Osteoblast (primary cell): ENCODE data around the gene ZFAND3. TPM values are rescaled to one million over a fixed set of nuclear protein-coding genes. Genes with fewer than 3 reads are reported as not detected.

Experiments used
- DNase-seq: peaks from one replicate; pipeline ENCODE4 v3.0.0; 2011; ENCODE audit warnings: low spot score, mixed read lengths; ENCODE audit not compliant: insufficient read length; ENCODE audit errors: missing footprints
- H2AFZ ChIP-seq: 2 replicates; pipeline ENCODE4 v1.6.0; 2011; ENCODE audit warnings: mild to moderate bottlenecking, low read length
- H3K27ac ChIP-seq: 2 replicates; pipeline ENCODE4 v1.5.1; 2011; ENCODE audit warnings: mild to moderate bottlenecking, low read depth, low read length, moderate library complexity
- H3K27me3 ChIP-seq: 2 replicates; pipeline ENCODE4 v1.6.0; 2012; ENCODE audit warnings: mild to moderate bottlenecking, control low read depth, inconsistent platforms, low read length, moderate library complexity; ENCODE audit not compliant: insufficient read depth
- H3K36me3 ChIP-seq: 2 replicates; pipeline ENCODE4 v1.5.1; 2011; ENCODE audit warnings: mild to moderate bottlenecking, low read length, control low read depth, moderate library complexity; ENCODE audit not compliant: insufficient read depth
- H3K4me1 ChIP-seq: 2 replicates; pipeline ENCODE4 v1.5.1; 2011; ENCODE audit warnings: mild to moderate bottlenecking, low read length, control low read depth, moderate library complexity; ENCODE audit not compliant: insufficient read depth
- H3K4me2 ChIP-seq: 2 replicates; pipeline ENCODE4 v1.6.0; 2011; ENCODE audit warnings: mild to moderate bottlenecking, low read length; ENCODE audit not compliant: insufficient read depth
- H3K4me3 ChIP-seq: fragments of 200-600 bp; sonication (generic); 3 replicates; pipeline ENCODE4 v1.5.1; 2012; ENCODE audit warnings: mild to moderate bottlenecking, low read length, inconsistent platforms; ENCODE audit not compliant: insufficient read depth
- H3K79me2 ChIP-seq: 2 replicates; pipeline ENCODE4 v1.6.0; 2012; ENCODE audit warnings: mild to moderate bottlenecking, low read length, control low read depth, inconsistent platforms; ENCODE audit not compliant: insufficient read depth
- H3K9me3 ChIP-seq: 2 replicates; pipeline ENCODE4 v1.5.1; 2011; ENCODE audit warnings: low read depth, low read length, control low read depth
- H4K20me1 ChIP-seq: 2 replicates; pipeline ENCODE4 v1.6.0; 2012; ENCODE audit warnings: mild to moderate bottlenecking, low read length, control low read depth; ENCODE audit not compliant: insufficient read depth
- total RNA-seq: library from RNA; depleted of rRNA; stranded (reverse); fragments of >200 nt; gene quantifications from 2 replicates; pipeline ENCODE4 v1.2.3, GENCODE V29; 2012
- TF ChIP-seq, protein P1 (sequence below): IDR thresholded peaks from 2 replicates; pipeline ENCODE4 v1.5.1; 2011; ENCODE audit warnings: mild to moderate bottlenecking, low read depth, low read length, moderate library complexity; ENCODE audit errors: extremely low read depth

Gene ZFAND3
- total RNA-seq, 1 donor: 27.1 TPM

DNA sequence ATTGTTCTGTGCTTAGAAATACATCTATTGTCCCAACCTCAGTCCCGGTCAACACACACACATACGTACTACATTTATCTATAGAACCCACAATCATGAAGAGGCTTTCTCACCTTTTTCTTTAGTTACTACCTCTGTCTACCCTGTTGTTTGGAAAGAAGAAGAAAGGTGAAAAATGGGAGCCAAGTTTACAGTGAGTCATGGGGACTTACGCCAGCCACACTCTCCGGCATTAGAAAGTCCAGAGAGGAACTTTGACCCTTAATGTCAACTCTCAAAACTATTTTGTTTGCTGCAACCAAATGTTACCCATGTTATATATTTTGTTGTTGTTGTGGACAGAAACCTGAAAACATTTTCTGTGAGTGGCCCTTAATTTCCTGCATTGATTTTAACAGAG, 259.1 kb downstream of the ZFAND3 start:
- Histone ChIP-seq H3K79me2 (peaks cover 56% of the 10 kb centered on the region), H4K20me1 (peaks cover 55% of the 10 kb centered on the region)

DNA sequence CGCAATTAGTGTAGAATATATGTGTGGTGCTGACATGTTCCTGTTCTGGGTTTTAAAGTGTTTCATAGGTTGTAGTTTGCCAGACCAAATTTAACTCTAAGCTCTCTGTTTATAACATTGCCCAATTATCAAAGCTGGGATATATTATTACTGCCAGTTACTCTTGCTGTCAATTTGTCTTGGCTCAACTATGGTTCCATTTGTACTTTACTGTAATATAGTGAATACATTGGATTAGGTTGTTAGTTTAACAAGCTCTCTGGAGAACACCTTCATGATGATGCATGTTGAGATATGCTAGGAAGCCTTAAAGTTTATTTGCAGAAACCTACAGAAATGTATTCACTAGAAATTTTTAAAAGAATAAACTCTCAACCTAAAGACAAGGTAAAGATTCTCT, 259.6 kb downstream of the ZFAND3 start:
- no peak overlapping the region for H3K4me2 ChIP-seq
- DNase-seq: no peak
- H2AFZ ChIP-seq: no peak overlapping the region
- peaks cover 18% of the 10 kb centered on the region for H3K4me1 ChIP-seq
- H3K4me3 ChIP-seq: no peak overlapping the region
- H3K79me2 ChIP-seq: peaks cover 54% of the 10 kb centered on the region
- H3K9me3 ChIP-seq: no peaks in the 10 kb centered on the region
- H3K27ac ChIP-seq: no peak overlapping the region
- H4K20me1 ChIP-seq: peaks cover 52% of the 10 kb centered on the region
- TF ChIP-seq, protein P1, sequence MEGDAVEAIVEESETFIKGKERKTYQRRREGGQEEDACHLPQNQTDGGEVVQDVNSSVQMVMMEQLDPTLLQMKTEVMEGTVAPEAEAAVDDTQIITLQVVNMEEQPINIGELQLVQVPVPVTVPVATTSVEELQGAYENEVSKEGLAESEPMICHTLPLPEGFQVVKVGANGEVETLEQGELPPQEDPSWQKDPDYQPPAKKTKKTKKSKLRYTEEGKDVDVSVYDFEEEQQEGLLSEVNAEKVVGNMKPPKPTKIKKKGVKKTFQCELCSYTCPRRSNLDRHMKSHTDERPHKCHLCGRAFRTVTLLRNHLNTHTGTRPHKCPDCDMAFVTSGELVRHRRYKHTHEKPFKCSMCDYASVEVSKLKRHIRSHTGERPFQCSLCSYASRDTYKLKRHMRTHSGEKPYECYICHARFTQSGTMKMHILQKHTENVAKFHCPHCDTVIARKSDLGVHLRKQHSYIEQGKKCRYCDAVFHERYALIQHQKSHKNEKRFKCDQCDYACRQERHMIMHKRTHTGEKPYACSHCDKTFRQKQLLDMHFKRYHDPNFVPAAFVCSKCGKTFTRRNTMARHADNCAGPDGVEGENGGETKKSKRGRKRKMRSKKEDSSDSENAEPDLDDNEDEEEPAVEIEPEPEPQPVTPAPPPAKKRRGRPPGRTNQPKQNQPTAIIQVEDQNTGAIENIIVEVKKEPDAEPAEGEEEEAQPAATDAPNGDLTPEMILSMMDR: no peak
- no peaks in the 10 kb centered on the region for H3K27me3 ChIP-seq
- H3K36me3 ChIP-seq: peaks cover 6% of the 10 kb centered on the region

More for the DNA sequence above, 259.1 kb downstream of the ZFAND3 start:
- no peak overlapping the region for H3K4me2 ChIP-seq
- peaks cover 6% of the 10 kb centered on the region for H3K36me3 ChIP-seq
- H3K4me3 ChIP-seq: no peak overlapping the region
- H2AFZ ChIP-seq: no peak overlapping the region
- no peak for DNase-seq
- peaks cover 18% of the 10 kb centered on the region for H3K4me1 ChIP-seq
- no peaks in the 10 kb centered on the region for H3K9me3 ChIP-seq
- TF ChIP-seq, protein P1: no peak
- no peaks in the 10 kb centered on the region for H3K27me3 ChIP-seq
- no peak overlapping the region for H3K27ac ChIP-seq

DNA sequence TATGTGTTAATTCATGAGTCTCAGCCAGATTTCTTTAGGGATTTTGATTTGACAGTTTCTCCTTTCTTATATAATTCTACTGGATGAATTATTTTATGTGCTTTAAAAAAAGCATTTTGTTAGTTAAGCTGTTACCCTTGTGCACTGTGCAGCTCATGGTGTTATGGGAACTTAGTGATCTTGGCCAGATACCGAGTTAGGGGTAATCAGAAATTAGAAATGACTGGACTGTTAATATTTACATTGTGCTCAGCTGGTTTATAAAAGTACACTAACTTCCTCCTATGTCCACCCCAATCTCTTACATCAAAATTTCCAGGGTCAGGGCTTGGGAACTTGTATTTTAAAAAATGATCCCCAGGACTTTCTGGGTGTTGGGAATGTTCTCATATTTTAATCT, 260.0 kb downstream of the ZFAND3 start:
- Histone ChIP-seq H3K36me3 (peaks cover 6% of the 10 kb centered on the region), H4K20me1 (peaks cover 52% of the 10 kb centered on the region), H3K4me3 (no peak overlapping the region), H3K9me3 (no peaks in the 10 kb centered on the region), H3K4me2 (no peak overlapping the region), H2AFZ (no peak overlapping the region), H3K4me1 (peaks cover 18% of the 10 kb centered on the region), H3K27ac (no peak overlapping the region), H3K79me2 (peaks cover 54% of the 10 kb centered on the region), H3K27me3 (no peaks in the 10 kb centered on the region)
- no peak for DNase-seq
- TF ChIP-seq, protein P1: no peak

DNA sequence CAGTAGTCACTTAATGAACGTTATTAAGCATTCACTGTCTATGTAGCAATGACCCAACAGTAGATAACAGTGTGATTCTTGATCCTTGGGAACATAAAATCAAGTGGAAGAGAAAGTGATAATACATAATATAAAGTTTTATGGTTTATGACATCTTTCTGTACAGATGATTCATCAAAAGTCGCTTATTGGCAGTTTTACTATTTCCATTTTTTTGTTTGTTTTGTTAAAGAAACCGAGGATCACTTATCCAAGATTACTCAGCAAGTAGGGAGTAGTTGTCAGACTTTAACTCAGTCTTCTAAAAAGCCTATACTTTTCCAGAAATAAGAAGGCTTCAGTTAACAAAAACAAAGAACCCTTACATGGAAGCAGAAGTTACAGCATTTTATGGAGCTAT, 260.8 kb downstream of the ZFAND3 start:
- TF ChIP-seq, protein P1: no peak
- peaks cover 6% of the 10 kb centered on the region for H3K36me3 ChIP-seq
- H3K27me3 ChIP-seq: no peaks in the 10 kb centered on the region
- no peak overlapping the region for H2AFZ ChIP-seq
- no peaks in the 10 kb centered on the region for H3K9me3 ChIP-seq
- H3K4me3 ChIP-seq: peak overlapping the region; percentile 20
- H3K79me2 ChIP-seq: peaks cover 50% of the 10 kb centered on the region
- peak overlapping the region; percentile 69 for H3K4me2 ChIP-seq
- H4K20me1 ChIP-seq: peaks cover 53% of the 10 kb centered on the region
- peak; percentile 83 for DNase-seq
- peaks cover 18% of the 10 kb centered on the region for H3K4me1 ChIP-seq
- peak overlapping the region; percentile 67 for H3K27ac ChIP-seq
